ENCODE data around the gene SLC16A12. TPM values are rescaled to one million over a fixed set of nuclear protein-coding genes. Genes with fewer than 3 reads are reported as not detected.

The SLC16A12 gene
- total and polyA plus RNA-seq, 10 of the 15 experiments (the other 5 are each of a cell fraction or from before 2014, with no cell fraction given) = not detected

DNA sequence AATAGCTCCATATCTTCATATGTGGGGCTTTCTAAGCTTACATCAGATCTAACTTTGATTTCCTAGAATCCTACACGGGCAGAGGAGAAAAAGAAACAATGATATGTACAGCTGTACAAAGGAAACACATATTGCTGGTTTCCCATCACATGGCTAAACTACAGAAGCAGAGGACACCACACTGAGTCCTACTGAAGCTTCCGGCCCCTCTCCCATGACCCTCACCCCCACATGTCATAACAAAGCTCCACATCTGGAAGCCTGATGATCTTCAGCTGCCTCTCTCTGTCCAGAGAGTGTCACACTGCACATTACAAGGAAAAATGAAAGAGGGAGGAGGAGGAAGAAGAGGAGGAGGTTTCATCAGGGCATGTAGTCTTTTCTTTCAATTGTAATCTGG lies 14.0 kb downstream of the SLC16A12 start:
- no peak for FAIRE-seq
- in situ Hi-C loops (cut with MboI) = no loop called here
- Histone ChIP-seq H3K9me3 (replicated peaks; ENCODE audit: control insufficient read depth, insufficient read depth, low read length) (no peaks in the 10 kb centered on the region), H2AFZ (ENCODE audit: control insufficient read depth, low read depth, low read length) (no peak overlapping the region), H3K27me3 (replicated peaks in 1 of 2; ENCODE audit: control insufficient read depth in 2 of 2, insufficient read depth in 2 of 2, low read length in 1 of 2) (no peaks in the 10 kb centered on the region; a peak in 2 of 4 replicates), H3K36me3 (ENCODE audit: control insufficient read depth in 2 of 2, insufficient read depth in 2 of 2, low read length in 1 of 2) (no peaks in the 10 kb centered on the region), H3K79me2 (ENCODE audit: control insufficient read depth, insufficient read depth, low read length) (no peaks in the 10 kb centered on the region), H3K4me1 (ENCODE audit: control insufficient read depth, insufficient read depth, low read length) (no peaks in the 10 kb centered on the region), H3K4me2 (ENCODE audit: control insufficient read depth, insufficient read depth) (no peak overlapping the region), H4K20me1 (ENCODE audit: control insufficient read depth, insufficient read depth) (no peaks in the 10 kb centered on the region), H3K9ac (ENCODE audit: control insufficient read depth, insufficient read depth, low read length) (no peak overlapping the region), H3K4me3 (no peak overlapping the region), H3K27ac (ENCODE audit: control insufficient read depth, insufficient read depth) (no peak overlapping the region)
- 14% methylated on average over 2 of the region's 2 CpGs for WGBS (ENCODE audit: insufficient coverage, insufficient replicate concordance, low lambda C conversion rate, missing lambda C conversion rate)
- BruUV-seq (replicated peaks) = no TSS peak
- DNase-seq (ENCODE audit: low read depth, low spot score) = no peak
- SMC1A ChIA-PET (ENCODE audit: uncharacterized antibody, unreplicated experiment) = no interaction called here
- intact Hi-C loops (cut with micrococcal nuclease; ENCODE audit: unreplicated experiment) = no loop called here
- TF ChIP-seq HDAC2 (IDR thresholded peaks at IDR 0.05) (no peak), MTA2 (IDR thresholded peaks at IDR 0.05; ENCODE audit: low read depth) (no peak), NFYA (IDR thresholded peaks at IDR 0.05; ENCODE audit: borderline replicate concordance, low read depth, low read length) (no peak), MTA3 (IDR thresholded peaks at IDR 0.05; ENCODE audit: borderline replicate concordance, low read length) (no peak), BACH1 (IDR thresholded peaks at IDR 0.05; ENCODE audit: borderline replicate concordance) (no peak)
- no peak for ATAC-seq
- CTCF ChIA-PET = no interaction called here
- POLR2A ChIA-PET = no interaction called here
- RAD21 ChIA-PET (ENCODE audit: unreplicated experiment) = no interaction called here

DNA sequence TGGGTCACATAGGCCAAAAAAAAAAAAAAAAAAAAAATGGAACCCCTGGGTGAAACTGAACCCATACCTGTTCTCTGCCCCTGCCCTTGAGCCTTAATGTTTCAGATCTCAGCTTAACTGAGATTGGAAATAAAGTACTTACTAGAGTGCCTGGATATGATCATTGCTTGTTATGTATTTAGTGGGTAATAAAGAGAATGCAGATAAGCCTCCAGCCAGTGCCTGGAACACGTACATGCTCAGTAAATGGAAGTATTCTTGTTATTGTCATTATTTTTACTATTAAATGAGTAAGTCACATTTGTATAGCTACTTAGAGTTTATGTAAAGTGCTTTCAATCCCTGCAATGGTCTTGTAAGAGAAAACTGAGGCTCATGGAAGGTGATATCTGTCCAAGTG lies 14.7 kb downstream of the SLC16A12 start:
- BruUV-seq (replicated peaks) = no TSS peak

More for the DNA sequence above, 14.7 kb downstream of the SLC16A12 start:
- intact Hi-C loops (cut with micrococcal nuclease; ENCODE audit: unreplicated experiment) = no loop called here
- POLR2A ChIA-PET = no interaction called here
- Histone ChIP-seq H3K36me3 (ENCODE audit: control insufficient read depth in 2 of 2, insufficient read depth in 2 of 2, low read length in 1 of 2) (no peaks in the 10 kb centered on the region), H4K20me1 (ENCODE audit: control insufficient read depth, insufficient read depth) (no peaks in the 10 kb centered on the region), H3K9ac (ENCODE audit: control insufficient read depth, insufficient read depth, low read length) (no peak overlapping the region), H3K27ac (ENCODE audit: control insufficient read depth, insufficient read depth) (no peak overlapping the region), H3K9me3 (replicated peaks; ENCODE audit: control insufficient read depth, insufficient read depth, low read length) (no peaks in the 10 kb centered on the region), H2AFZ (ENCODE audit: control insufficient read depth, low read depth, low read length) (no peak overlapping the region), H3K79me2 (ENCODE audit: control insufficient read depth, insufficient read depth, low read length) (no peaks in the 10 kb centered on the region), H3K4me3 (no peak overlapping the region), H3K4me2 (ENCODE audit: control insufficient read depth, insufficient read depth) (no peak overlapping the region), H3K4me1 (ENCODE audit: control insufficient read depth, insufficient read depth, low read length) (no peaks in the 10 kb centered on the region), H3K27me3 (replicated peaks in 1 of 2; ENCODE audit: control insufficient read depth in 2 of 2, insufficient read depth in 2 of 2, low read length in 1 of 2) (no peaks in the 10 kb centered on the region; a peak in 2 of 4 replicates)
- FAIRE-seq = no peak
- SMC1A ChIA-PET (ENCODE audit: uncharacterized antibody, unreplicated experiment) = interaction anchor here (0.6 kb wide), 1 partner anchor 11 kb away, joined by 3 read pairs; no protein-coding TSS in a partner anchor
- in situ Hi-C loops (cut with MboI) = no loop called here
- RAD21 ChIA-PET (ENCODE audit: unreplicated experiment) = interaction anchor here (1.0 kb wide), 1 partner anchor 255 kb away, joined by 3 read pairs; no protein-coding TSS in a partner anchor
- CTCF ChIA-PET = interaction anchor here (1.1 kb wide), 1 partner anchor 54 kb away, joined by 4 read pairs; no protein-coding TSS in a partner anchor
- ATAC-seq = no peak
- no peak for DNase-seq (ENCODE audit: low read depth, low spot score)
- WGBS (ENCODE audit: insufficient coverage, insufficient replicate concordance, low lambda C conversion rate, missing lambda C conversion rate) = 7% methylated on average over 1 of the region's 1 CpG
- TF ChIP-seq, protein P1, sequence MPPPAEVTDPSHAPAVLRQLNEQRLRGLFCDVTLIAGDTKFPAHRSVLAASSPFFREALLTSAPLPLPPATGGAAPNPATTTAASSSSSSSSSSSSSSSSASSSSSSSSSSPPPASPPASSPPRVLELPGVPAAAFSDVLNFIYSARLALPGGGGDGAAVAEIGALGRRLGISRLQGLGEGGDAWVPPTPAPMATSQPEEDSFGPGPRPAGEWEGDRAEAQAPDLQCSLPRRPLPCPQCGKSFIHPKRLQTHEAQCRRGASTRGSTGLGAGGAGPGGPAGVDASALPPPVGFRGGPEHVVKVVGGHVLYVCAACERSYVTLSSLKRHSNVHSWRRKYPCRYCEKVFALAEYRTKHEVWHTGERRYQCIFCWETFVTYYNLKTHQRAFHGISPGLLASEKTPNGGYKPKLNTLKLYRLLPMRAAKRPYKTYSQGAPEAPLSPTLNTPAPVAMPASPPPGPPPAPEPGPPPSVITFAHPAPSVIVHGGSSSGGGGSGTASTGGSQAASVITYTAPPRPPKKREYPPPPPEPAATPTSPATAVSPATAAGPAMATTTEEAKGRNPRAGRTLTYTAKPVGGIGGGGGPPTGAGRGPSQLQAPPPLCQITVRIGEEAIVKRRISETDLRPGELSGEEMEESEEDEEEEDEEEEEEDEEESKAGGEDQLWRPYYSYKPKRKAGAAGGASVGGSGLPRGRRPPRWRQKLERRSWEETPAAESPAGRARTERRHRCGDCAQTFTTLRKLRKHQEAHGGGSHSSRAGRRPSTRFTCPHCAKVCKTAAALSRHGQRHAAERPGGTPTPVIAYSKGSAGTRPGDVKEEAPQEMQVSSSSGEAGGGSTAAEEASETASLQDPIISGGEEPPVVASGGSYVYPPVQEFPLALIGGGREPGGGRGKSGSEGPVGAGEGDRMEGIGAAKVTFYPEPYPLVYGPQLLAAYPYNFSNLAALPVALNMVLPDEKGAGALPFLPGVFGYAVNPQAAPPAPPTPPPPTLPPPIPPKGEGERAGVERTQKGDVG (CRISPR knock-in tag; IDR thresholded peaks at IDR 0.05) = no peak
- TF ChIP-seq IKZF2 (IDR thresholded peaks at IDR 0.05) (no peak), MYB (IDR thresholded peaks at IDR 0.05; ENCODE audit: borderline replicate concordance, low read depth, low read length) (no peak), CHD2 (IDR thresholded peaks at IDR 0.05; ENCODE audit: borderline replicate concordance, low read depth, low read length) (no peak), NFYA (IDR thresholded peaks at IDR 0.05; ENCODE audit: borderline replicate concordance, low read depth, low read length) (no peak), POLR2A (IDR thresholded peaks at IDR 0.05; ENCODE audit: low read depth, low read length) (no peak)
- TF ChIP-seq, protein P2, sequence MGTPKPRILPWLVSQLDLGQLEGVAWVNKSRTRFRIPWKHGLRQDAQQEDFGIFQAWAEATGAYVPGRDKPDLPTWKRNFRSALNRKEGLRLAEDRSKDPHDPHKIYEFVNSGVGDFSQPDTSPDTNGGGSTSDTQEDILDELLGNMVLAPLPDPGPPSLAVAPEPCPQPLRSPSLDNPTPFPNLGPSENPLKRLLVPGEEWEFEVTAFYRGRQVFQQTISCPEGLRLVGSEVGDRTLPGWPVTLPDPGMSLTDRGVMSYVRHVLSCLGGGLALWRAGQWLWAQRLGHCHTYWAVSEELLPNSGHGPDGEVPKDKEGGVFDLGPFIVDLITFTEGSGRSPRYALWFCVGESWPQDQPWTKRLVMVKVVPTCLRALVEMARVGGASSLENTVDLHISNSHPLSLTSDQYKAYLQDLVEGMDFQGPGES (IDR thresholded peaks at IDR 0.05) = no peak
